HepG2 (cell line): ENCODE data around the gene NAB1. TPM values are rescaled to one million over a fixed set of nuclear protein-coding genes. Genes with fewer than 3 reads are reported as not detected.
A peak's percentile ranks its signal among the peaks of the same experiment; 100 is the strongest.

Experiments used
- ATF6 ChIP-seq: sonication (generic); formaldehyde crosslinking; conservative IDR thresholded peaks from 2 replicates; pipeline ENCODE4 v1.4.0; 2020; ENCODE audit warnings: missing genetic modification reagents
- CREB1 ChIP-seq, 2 experiments: fragments of 450-650 bp in 1 of 2; IDR thresholded peaks; 2 replicates each; pipeline ENCODE4 v1.6.1; 2016 to 2017; ENCODE audit warnings: control low read depth in 1 of 2, mild to moderate bottlenecking in 1 of 2, missing compliant biosample characterization in 1 of 2, missing genetic modification characterization in 1 of 2
- ELF3 ChIP-seq: IDR thresholded peaks from 2 replicates; pipeline ENCODE4 v1.6.1; 2016; ENCODE audit warnings: missing genetic modification reagents, missing compliant biosample characterization
- KMT2B ChIP-seq: IDR thresholded peaks from 2 replicates; pipeline ENCODE4 v1.6.1; 2016; ENCODE audit warnings: missing genetic modification reagents, missing compliant biosample characterization
- MAFK ChIP-seq, 2 experiments: IDR thresholded peaks in 1 of 2; conservative IDR thresholded peaks in 1 of 2; 2 replicates each; pipeline ENCODE4 v1.6.1; 2011; ENCODE audit warnings: improper control_type of control experiment in 2 of 2, low read length in 2 of 2
- NR2F1 ChIP-seq, 2 experiments: fragments of 450-650 bp in 1 of 2; formaldehyde crosslinking in 1 of 2; IDR thresholded peaks; 2 replicates each; pipeline versions ENCODE4 v1.5.0 to v1.6.1; 2016 to 2020; ENCODE audit warnings: mild to moderate bottlenecking in 1 of 2, missing compliant biosample characterization in 1 of 2, missing genetic modification reagents in 1 of 2, moderate library complexity in 1 of 2
- SMAD1 ChIP-seq: sonication (generic); formaldehyde crosslinking; IDR thresholded peaks from 2 replicates; pipeline ENCODE4 v1.4.0; 2020; ENCODE audit warnings: missing genetic modification reagents, low read depth, mild to moderate bottlenecking, borderline replicate concordance
- TARDBP ChIP-seq: sonication (generic); formaldehyde crosslinking; IDR thresholded peaks from 2 replicates; pipeline ENCODE4 v1.8.0; 2022; ENCODE audit warnings: mild to moderate bottlenecking, missing genetic modification reagents
- TFAP4 ChIP-seq: sonication (generic); IDR thresholded peaks from 2 replicates; pipeline ENCODE4 v1.6.1; 2016; ENCODE audit warnings: low read depth, borderline replicate concordance
- TOE1 ChIP-seq: sonication (generic); formaldehyde crosslinking; IDR thresholded peaks from 2 replicates; pipeline ENCODE4 v1.4.0; 2020; ENCODE audit warnings: mild to moderate bottlenecking, missing genetic modification reagents
- ZBTB38 ChIP-seq: sonication (generic); formaldehyde crosslinking; IDR thresholded peaks from 2 replicates; pipeline ENCODE4 v1.5.1; 2020; ENCODE audit warnings: mild to moderate bottlenecking, missing genetic modification reagents
- ZFX ChIP-seq: sonication (generic); formaldehyde crosslinking; IDR thresholded peaks from 2 replicates; pipeline ENCODE4 v1.4.0; 2020; ENCODE audit warnings: mild to moderate bottlenecking, low read depth, missing genetic modification reagents, moderate library complexity
- ZKSCAN1 ChIP-seq: fragments of 150-350 bp; IDR thresholded peaks from 2 replicates; pipeline ENCODE4 v1.6.1; 2014; ENCODE audit warnings: low read length
- ZMYM2 ChIP-seq: sonication (generic); formaldehyde crosslinking; IDR thresholded peaks from 2 replicates; pipeline ENCODE4 v1.8.0; 2022; ENCODE audit warnings: mild to moderate bottlenecking, missing genetic modification reagents
- ZNF430 ChIP-seq: sonication (generic); formaldehyde crosslinking; IDR thresholded peaks from 2 replicates; pipeline ENCODE4 v1.9.0; 2021; ENCODE audit warnings: mild to moderate bottlenecking, missing genetic modification reagents
- ZNF451 ChIP-seq: sonication (generic); formaldehyde crosslinking; IDR thresholded peaks from 2 replicates; pipeline ENCODE4 v1.5.0; 2020; ENCODE audit warnings: mild to moderate bottlenecking, missing genetic modification reagents
- ZNF577 ChIP-seq: sonication (generic); formaldehyde crosslinking; IDR thresholded peaks from 2 replicates; pipeline ENCODE4 v1.4.0; 2020; ENCODE audit warnings: mild to moderate bottlenecking, low read depth, missing genetic modification reagents, borderline replicate concordance
- ZNF674 ChIP-seq: sonication (generic); formaldehyde crosslinking; IDR thresholded peaks from 2 replicates; pipeline ENCODE4 v1.5.0; 2020; ENCODE audit warnings: low read depth, mild to moderate bottlenecking, missing genetic modification reagents
- polyA plus RNA-seq, 8 experiments: library from polyadenylated mRNA; depleted of rRNA in 3 of 8; stranded (reverse) in 7 of 8; unstranded in 1 of 8; fragments of >200 nt; fragmentation: Illumina TruSeq in 4 of 8; extraction: Trizol in 4 of 8; gene quantifications; 2 replicates each; pipeline versions ENCODE4 v1.2.1 to v1.2.3, GENCODE V29; 2011 to 2016; ENCODE audit warnings: low read depth in 4 of 8, missing spikeins in 1 of 8, mixed read lengths in 1 of 8; ENCODE audit not compliant: insufficient read depth in 1 of 8
- total RNA-seq, 5 experiments: library from RNA; depleted of rRNA; stranded (reverse); fragments of >200 nt; fragmentation: Illumina TruSeq; extraction: Trizol; gene quantifications; 2 replicates each; pipeline ENCODE4 v1.2.3, GENCODE V29; 2016; ENCODE audit warnings: low read depth in 1 of 5
- TF ChIP-seq, protein P1 (sequence below): IDR thresholded peaks from 2 replicates; pipeline ENCODE4 v1.6.1; 2016; ENCODE audit warnings: low read depth, borderline replicate concordance
- TF ChIP-seq, protein P2 (sequence below): sonication (generic); formaldehyde crosslinking; conservative IDR thresholded peaks from 2 replicates; pipeline ENCODE4 v1.4.0; 2020; ENCODE audit warnings: mild to moderate bottlenecking, missing genetic modification reagents, moderate library complexity
- TF ChIP-seq, protein P3 (sequence below): sonication (generic); formaldehyde crosslinking; IDR thresholded peaks from 2 replicates; pipeline ENCODE4 v1.8.0; 2023; ENCODE audit warnings: mild to moderate bottlenecking, missing genetic modification reagents

Gene NAB1
- total and polyA plus RNA-seq, 2 of the 13 experiments (the other 11 are each of a cell fraction or from before 2014, with no cell fraction given) = 24.5 to 46.0 TPM

- no peak for TF ChIP-seq ZMYM2 (CRISPR knock-in tag)
- TF ChIP-seq ZKSCAN1 = no peak
- 0 out of 2 replicates have a peak, but pooled peaks have one; percentile 32 for TF ChIP-seq ELF3 (CRISPR knock-in tag)
- TF ChIP-seq, protein P1, sequence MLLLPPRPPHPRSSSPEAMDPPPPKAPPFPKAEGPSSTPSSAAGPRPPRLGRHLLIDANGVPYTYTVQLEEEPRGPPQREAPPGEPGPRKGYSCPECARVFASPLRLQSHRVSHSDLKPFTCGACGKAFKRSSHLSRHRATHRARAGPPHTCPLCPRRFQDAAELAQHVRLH (CRISPR knock-in tag) = peak; percentile 25; the same call in 1 of the 2 replicates
- TF ChIP-seq TFAP4 = peak; percentile 15; the same call in 1 of the 2 replicates
- no peak for TF ChIP-seq ZNF674 (CRISPR knock-in tag)
- no peak for TF ChIP-seq NR2F1 (CRISPR knock-in tag; IDR thresholded peaks at IDR 0.05)
- 0 out of 2 replicates have a peak, but pooled peaks have one; percentile 2 for TF ChIP-seq TARDBP (CRISPR knock-in tag)
- no peak for TF ChIP-seq ZNF577 (CRISPR knock-in tag)
- 0 out of 2 replicates have a peak, but pooled peaks have one; percentile 14 for TF ChIP-seq ZBTB38
- TF ChIP-seq ATF6 (CRISPR knock-in tag) = no peak
- peak; percentile 76 for TF ChIP-seq SMAD1
- 0 out of 2 replicates have a peak, but pooled peaks have one; percentile 76 for TF ChIP-seq TOE1 (CRISPR knock-in tag)
- TF ChIP-seq ZNF430 = no peak
- peak; percentile 56 for TF ChIP-seq ZFX (CRISPR knock-in tag)
- TF ChIP-seq, protein P2, sequence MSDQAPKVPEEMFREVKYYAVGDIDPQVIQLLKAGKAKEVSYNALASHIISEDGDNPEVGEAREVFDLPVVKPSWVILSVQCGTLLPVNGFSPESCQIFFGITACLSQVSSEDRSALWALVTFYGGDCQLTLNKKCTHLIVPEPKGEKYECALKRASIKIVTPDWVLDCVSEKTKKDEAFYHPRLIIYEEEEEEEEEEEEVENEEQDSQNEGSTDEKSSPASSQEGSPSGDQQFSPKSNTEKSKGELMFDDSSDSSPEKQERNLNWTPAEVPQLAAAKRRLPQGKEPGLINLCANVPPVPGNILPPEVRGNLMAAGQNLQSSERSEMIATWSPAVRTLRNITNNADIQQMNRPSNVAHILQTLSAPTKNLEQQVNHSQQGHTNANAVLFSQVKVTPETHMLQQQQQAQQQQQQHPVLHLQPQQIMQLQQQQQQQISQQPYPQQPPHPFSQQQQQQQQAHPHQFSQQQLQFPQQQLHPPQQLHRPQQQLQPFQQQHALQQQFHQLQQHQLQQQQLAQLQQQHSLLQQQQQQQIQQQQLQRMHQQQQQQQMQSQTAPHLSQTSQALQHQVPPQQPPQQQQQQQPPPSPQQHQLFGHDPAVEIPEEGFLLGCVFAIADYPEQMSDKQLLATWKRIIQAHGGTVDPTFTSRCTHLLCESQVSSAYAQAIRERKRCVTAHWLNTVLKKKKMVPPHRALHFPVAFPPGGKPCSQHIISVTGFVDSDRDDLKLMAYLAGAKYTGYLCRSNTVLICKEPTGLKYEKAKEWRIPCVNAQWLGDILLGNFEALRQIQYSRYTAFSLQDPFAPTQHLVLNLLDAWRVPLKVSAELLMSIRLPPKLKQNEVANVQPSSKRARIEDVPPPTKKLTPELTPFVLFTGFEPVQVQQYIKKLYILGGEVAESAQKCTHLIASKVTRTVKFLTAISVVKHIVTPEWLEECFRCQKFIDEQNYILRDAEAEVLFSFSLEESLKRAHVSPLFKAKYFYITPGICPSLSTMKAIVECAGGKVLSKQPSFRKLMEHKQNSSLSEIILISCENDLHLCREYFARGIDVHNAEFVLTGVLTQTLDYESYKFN = peak; percentile 20; the same call in 1 of the 2 replicates
- no peak; the same call in 1 of the 2 replicates for TF ChIP-seq CREB1 (IDR thresholded peaks at IDR 0.05)
- TF ChIP-seq CREB1 (CRISPR knock-in tag; IDR thresholded peaks at IDR 0.05) = no peak
- TF ChIP-seq, protein P3, sequence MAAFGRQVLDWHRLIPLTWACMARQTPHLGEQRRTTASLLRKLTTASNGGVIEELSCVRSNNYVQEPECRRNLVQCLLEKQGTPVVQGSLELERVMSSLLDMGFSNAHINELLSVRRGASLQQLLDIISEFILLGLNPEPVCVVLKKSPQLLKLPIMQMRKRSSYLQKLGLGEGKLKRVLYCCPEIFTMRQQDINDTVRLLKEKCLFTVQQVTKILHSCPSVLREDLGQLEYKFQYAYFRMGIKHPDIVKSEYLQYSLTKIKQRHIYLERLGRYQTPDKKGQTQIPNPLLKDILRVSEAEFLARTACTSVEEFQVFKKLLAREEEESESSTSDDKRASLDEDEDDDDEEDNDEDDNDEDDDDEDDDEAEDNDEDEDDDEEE (CRISPR knock-in tag) = peak; percentile 55; the same call in 1 of the 2 replicates
- no peak for TF ChIP-seq MAFK (conservative IDR thresholded peaks at IDR 0.05 in 1 of 2, IDR thresholded peaks at IDR 0.05 in 1 of 2; ENCODE audit: low read length in 2 of 2)
- no peak for TF ChIP-seq KMT2B (CRISPR knock-in tag)
- peak; percentile 57; the same call in 1 of the 2 replicates for TF ChIP-seq ZNF451 (CRISPR knock-in tag)
Measured at GRCh38 chr2:190648289-190649034, 421 bp upstream of the NAB1 start (continued).
